NCI-H128 (cell line): ENCODE results near the gene INKA2.

Source experiments
- DNase-seq: peaks from one replicate; lab custom pipeline; 2025; ENCODE audit not compliant: unreplicated experiment; lab: John Stamatoyannopoulos, UW

INKA2 gene

DNA sequence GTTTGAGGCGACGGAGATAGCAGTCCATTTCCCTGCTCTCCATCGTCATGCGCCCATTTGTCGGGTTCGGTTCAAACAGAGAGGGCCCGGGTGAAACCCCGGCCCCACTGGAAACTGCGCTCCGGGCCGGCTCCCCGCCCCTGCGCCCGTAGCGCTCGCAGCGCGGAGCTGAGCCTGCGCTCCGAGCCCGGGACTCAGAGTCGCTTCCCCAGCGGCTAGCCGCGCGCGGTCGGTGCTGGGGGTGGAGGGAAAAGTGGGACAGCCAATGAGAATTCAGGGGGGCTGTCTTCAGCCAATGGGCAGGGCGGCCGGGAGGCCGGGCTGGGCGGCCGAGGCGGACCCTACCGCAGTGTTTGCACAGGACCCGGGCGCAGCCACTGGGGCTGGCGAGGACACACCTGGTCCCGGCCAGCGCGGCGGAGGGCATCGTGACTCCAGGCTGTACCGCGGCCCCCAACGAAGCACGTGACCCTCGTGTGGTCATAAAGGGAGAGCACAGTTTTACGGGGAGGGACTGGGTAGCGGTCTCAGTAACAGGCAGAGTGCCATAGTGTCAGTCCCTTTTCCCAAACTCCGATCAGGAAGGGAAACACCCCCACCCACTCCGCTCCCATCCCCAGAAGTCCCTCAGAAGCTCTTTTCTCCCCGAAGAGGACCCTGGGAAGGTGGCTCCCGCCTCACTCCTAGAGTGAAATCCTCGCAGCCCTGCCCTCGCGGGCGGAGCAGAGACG is at the start of gene INKA2:
INKA2 (minus strand) TSS at position 202 of the 731 bp plus-strand sequence; CDS start at position 49, 153 bp downstream.
- DNase-seq = peak; percentile 85

DNA sequence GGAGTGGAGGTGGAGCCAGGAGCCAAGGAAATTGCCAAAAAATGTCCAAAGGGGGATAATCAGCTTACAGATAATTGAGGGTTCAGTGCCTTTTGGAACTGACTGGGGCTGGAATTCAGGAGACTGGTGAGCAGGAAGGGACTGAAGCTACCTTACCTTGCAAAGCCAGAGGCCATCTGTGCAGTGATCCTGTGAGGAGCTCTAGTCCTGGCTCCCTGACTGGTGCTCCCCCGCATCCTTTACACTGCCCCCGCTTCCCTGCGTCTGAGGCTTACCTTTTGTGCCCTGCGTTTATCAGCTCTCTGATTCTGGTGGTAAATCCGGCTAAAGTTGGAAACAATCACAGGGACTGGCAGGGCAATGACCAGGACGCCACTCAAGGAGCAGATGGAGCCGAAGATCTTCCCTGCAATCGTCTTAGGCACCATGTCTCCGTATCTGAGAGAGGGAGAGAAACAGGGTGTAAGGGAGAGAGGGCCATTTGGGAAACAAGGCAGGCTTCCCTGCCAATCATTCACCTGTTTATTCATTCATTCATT is 47.5 kb upstream of the INKA2 start:
- no peak for DNase-seq

GRCh38 chr1:111784273-111784901 is 45.2 kb upstream of the INKA2 start:
- no peak for DNase-seq

GRCh38 chr1:111779546-111779945 is 40.4 kb upstream of the INKA2 start:
- no peak for DNase-seq

DNA sequence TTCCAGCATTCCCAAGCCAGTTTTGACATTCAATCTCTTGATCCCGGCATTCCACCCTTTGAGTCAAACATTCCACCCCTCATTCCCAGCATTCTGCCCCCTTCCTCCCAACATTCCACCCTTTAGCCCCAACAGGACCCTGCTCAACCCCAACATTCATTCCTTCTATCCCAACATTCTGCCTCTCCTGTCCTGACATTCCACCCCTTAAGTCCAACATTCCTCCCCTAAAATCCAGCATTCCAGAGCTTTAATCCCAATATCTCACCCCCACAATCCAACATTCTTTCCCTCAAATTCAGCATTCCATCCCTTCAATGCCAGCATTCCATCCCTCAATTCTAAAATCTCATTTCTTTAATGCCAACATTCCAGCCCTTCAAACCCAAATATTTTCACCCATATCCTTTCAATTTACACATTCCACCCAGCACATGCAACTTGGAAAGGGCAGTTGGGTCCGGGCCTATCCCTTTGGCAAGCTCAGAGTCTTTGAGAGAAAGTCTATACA is 39.4 kb upstream of the INKA2 start:
- no peak for DNase-seq

- DNase-seq = no peak
Measured at GRCh38 chr1:111778066-111778465, 38.9 kb upstream of the INKA2 start.

DNA sequence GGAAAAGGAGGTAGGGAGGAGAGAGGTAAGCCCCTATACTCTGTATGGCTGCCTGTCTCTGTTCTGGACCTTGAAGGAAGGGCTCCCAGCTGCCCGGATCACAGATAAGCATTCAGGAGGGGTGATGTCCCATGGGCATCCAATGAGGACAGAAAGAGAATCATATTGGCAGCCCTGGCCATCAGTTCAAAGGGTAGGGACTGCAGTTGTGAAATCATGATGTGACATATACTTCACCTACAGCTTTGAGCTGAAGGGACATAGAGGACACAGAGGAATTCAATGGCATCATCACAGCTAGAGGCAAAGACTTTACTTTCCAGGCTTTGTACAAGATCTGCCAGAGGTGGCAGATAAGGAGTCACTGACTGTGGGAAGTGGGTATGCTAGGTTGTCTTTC is 38.1 kb upstream of the INKA2 start:
- no peak for DNase-seq

DNA sequence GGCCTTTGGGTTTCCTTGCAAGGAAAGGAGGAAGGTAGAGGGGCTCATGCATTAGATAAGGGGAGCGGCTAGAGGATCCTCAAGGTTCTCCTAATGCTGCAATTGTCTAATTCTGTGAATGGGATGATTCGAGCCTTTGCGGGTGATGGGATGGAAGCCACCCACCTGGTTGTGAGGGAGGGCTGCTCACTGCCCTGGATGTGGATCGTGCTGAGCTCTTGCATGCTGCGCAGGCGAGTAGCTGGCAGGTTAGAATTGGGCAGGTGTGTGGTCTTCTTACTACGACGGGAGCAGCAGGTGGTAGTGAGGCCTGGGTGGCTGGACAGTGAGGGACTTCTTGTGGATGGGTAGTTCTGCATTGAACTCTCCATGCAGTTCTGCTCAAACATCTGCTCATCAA is 37.7 kb upstream of the INKA2 start:
- DNase-seq = no peak

- no peak for DNase-seq
Measured at GRCh38 chr1:111776391-111776790, 37.2 kb upstream of the INKA2 start.

DNA sequence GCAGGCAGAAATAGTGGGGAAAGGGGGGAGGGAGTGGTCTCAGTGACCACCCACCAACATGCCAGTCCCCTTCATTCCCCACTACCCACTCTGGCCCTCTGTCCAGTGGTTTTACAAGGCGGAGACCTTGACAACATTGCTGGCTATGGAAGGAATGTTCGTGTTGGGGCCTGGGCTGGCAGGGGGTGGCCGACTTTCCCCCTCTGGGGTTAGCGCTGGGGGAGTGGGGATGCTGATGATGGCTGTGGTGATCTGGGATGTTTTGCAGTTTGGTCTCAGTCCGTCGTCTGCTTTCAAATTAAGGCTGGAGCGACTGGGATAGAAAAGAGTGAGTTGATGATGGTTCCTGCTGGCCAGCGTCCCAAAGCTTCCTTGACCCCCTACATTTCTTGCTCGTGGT is 36.8 kb upstream of the INKA2 start:
- DNase-seq = no peak

- no peak for DNase-seq
Measured at GRCh38 chr1:111770916-111771315, 31.7 kb upstream of the INKA2 start.

- DNase-seq = peak; percentile 27
Measured at GRCh38 chr1:111769517-111770146, 30.4 kb upstream of the INKA2 start.

GRCh38 chr1:111768625-111769024 is 29.4 kb upstream of the INKA2 start:
- no peak for DNase-seq

DNA sequence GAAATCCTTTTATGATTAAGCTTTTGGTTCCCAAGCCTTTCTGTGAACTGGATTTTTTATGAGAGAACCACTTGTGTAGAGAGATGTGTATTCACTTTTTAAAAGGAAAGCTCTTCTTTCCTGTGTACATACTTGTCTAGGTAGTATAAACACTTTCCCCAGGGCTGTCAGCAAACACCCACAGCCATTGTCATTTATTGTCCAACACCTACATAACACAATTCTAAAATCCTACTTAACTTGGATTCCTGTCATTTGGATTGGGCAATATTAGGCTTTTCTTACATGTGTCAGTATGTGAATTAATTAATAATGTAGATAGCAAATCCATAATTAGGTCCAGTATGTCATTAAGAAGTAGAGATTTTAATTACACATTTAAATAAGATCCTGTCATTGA is 28.8 kb upstream of the INKA2 start:
- no peak for DNase-seq

GRCh38 chr1:111762332-111762731 is 23.1 kb upstream of the INKA2 start:
- DNase-seq = no peak

DNA sequence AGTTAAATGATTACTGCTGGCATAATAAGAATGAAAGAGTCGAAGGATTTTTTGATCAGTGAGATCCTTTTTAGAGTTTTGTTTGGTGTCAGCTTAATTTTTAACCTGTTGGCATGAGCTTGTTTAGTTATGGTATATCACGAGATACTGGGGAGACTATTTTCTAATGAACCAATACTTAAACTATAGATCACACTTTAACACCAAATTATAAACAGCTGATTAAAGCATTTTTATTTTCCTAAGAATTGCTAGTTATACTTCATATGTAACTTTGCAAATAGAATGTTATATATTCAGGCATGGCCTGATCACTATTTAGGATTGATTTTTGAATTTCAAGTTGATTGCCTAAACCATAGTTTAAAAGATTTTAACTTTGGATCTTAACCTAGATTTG is 22.5 kb upstream of the INKA2 start:
- DNase-seq = no peak

GRCh38 chr1:111758373-111758772 is 19.2 kb upstream of the INKA2 start:
- no peak for DNase-seq

DNA sequence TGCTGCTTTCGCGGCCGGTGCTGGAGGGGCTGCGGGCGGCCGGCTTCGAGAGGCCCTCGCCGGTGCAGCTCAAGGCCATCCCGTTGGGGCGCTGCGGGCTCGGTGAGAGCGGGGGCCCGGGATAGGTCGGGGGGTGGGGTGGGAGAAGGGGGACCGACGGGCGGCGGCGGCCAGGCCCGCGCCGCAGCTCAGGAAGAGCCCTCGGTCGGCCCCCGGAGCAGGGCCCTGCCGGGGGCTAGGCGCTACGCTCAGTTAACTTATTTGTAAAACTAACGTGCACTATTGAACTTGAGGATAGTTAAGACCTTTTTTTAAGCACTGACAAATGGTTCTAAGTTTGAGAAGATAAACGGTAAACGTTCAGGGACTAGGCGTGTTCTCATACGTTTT is 16.9 kb upstream of the INKA2 start:
- no peak for DNase-seq

DNA sequence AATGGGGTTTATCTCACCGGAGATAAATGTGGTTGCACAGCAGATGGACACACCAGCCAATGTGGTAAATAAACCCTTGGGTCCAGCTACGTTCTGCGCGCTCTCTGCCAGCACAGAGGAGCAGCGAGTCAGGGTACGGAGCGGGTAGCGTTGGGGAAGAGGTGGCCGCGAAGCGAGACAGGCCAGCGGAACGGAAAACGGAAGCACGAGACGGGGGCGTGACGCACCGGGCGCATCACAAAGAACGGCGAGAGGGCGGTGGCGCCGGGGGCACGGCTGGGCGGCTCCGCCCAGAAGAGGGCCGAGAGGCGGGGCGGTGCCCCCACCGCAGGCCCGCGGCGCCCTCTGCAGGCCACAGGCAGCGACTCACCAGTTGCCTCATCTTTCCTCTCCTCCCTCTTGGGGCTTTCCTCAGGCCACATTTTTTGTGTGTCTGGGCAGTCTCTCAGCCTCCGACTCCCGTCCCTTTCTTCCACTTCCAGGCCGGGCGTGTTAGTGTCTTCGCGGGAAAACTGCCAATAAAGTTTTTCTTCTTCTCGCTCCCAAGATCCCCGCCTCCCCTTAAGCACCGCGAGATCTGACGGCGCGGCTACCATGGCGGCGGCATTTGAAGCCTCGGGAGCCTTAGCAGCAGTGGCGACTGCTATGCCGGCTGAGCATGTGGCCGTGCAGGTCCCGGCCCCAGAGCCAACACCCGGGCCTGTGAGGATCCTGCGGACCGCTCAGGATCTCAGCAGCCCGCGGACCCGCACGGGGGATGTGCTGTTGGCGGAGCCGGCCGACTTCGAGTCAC is 16.3 kb upstream of the INKA2 start, which contains the start of gene DDX20:
DDX20 (plus strand) TSS at position 571 of the 793 bp plus-strand sequence; CDS start at position 595, 24 bp downstream.
- peak; percentile 93 for DNase-seq

DNA sequence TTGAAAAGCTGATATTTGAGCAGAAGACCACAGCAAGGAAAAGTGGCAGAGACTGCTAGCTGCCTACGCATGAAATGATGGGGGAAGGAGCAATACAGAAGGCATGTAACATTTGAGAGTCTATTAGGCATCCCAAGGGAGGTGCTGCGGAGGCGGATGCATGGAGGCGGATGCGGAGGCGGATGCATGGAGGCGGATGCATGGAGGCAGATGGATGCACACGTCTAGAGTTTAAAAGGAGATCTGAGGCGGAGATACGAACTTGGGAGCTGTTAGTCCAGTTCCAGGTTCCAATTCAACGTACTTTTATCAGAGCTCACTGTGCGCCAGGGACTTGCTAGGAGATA is 15.8 kb upstream of the INKA2 start:
- DNase-seq = peak; percentile 31
